ENCODE data around the gene TSKU.
"Not testable (repeated sequence)": the region's sequence is repeated elsewhere in the genome, so short reads cannot be mapped to it uniquely, and the experiment has no call there.

The TSKU gene, protein sequence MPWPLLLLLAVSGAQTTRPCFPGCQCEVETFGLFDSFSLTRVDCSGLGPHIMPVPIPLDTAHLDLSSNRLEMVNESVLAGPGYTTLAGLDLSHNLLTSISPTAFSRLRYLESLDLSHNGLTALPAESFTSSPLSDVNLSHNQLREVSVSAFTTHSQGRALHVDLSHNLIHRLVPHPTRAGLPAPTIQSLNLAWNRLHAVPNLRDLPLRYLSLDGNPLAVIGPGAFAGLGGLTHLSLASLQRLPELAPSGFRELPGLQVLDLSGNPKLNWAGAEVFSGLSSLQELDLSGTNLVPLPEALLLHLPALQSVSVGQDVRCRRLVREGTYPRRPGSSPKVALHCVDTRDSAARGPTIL

GRCh38 chr11:76783294-76783895, at the start of gene TSKU:
TSS of gene TSKU (plus strand) at chr11:76783356. CDS start at chr11:76795617, 12,261 bp downstream.
- H3K4me3 ChIP-seq (ENCODE audit: low read length): peak within 1 kb of the TSS; percentile 45; the same call in 1 of the 2 replicates
- TF ChIP-seq ZNF274 (IDR thresholded peaks at IDR 0.05; ENCODE audit: low read depth, low read length): no peak

DNA sequence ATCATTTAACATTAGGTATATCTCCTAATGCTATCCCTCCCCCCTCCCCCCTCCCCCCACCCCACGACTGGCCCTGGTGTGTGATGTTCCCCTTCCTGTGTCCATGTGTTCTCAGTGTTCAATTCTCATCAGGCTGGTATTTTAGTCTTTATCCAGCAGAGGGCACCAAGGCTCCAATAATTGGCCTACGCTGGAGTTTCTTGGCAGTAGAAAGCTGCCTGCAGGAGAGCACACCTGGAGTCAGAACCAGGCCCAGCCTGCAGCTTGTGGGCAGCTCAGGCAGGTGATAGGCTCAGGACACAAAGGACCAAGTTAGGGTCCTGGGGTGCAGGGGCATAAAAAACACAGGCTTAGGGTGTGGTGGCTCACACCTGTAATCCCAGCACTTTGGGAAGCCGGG, 49.2 kb upstream of the TSKU start:
- not testable (repeated sequence) for H3K4me3 ChIP-seq (ENCODE audit: low read length)

GRCh38 chr11:76734456-76735420, 48.4 kb upstream of the TSKU start:
- no peak for TF ChIP-seq ZNF274 (IDR thresholded peaks at IDR 0.05; ENCODE audit: low read depth, low read length)
- no peak overlapping the region for H3K4me3 ChIP-seq (ENCODE audit: low read length)

DNA sequence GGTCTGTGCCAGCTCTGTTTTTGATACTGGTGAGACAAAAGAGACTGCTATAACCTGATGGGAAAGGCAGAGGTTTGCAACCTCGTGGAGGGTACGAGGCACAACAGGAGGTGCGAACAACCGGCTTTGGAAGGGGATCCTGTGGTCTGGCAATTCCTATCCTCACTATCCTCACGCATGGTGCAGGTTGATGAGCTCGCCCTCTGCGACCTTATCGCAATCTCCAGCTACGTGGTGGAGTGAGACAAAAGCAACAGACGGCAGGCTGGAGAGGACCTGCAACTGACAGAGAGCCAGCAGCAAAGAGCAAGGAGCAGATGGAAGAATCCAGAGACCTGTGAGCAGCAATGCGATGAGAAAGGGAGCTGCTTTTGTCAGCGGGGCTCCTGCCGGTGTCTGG, 47.3 kb upstream of the TSKU start:
- no peak for TF ChIP-seq ZNF274 (IDR thresholded peaks at IDR 0.05; ENCODE audit: low read depth, low read length)
- H3K4me3 ChIP-seq (ENCODE audit: low read length): no peak overlapping the region

DNA sequence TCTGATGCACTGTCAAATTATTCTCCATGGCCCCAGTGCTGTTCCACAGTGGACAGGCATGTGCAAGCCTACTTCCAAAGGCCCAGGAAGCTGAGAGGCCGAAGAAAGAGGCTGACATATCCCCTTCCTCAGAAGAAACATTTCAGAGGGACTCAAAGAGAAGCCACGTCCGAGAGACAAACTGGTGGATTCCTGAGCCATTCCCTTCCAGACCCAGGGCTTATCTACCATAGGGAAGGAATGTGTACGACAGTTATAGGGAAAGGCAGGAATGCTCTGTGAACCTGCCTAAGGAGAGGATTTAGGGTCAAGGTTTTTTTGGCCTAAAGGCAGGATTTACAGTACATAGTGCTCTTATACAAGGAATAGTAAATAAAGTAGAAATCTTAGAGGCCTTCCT, 46.9 kb upstream of the TSKU start:
- no peak overlapping the region for H3K4me3 ChIP-seq (ENCODE audit: low read length)
- TF ChIP-seq ZNF274 (IDR thresholded peaks at IDR 0.05; ENCODE audit: low read depth, low read length): no peak

- no peak overlapping the region for H3K4me3 ChIP-seq (ENCODE audit: low read length)
- no peak for TF ChIP-seq ZNF274 (IDR thresholded peaks at IDR 0.05; ENCODE audit: low read depth, low read length)
Measured at GRCh38 chr11:76736773-76737495, 46.2 kb upstream of the TSKU start.

DNA sequence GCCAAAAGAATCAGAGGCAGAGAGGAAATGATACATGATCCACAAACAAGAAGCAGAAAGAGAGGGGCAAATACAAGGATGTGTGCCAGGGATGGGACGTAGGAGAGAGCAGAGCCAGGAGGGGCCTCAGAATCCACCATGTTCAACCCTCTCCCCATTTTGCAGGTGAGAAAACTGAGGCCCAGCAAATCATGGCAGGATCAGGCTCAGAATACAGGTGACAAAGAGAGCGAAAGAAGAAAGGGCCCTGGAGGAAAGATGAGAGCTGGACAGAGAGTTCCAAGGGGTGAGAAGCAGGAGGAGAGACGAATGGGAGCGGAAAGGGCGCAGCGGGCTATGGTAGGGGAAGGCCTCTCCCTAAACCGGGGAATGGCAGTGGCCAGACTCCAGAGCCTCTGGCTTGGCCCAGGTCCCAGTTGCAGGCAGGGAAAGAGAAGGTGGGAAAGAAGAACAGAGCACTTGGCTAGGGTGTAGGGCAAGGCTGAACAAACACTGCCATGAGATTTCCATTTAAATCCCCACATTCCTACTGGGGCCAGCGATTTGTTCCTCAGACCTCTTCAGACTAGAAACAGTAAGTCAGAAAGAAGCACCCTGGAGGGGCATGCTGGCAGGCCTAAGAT, 44.4 kb upstream of the TSKU start:
- TF ChIP-seq ZNF274 (IDR thresholded peaks at IDR 0.05; ENCODE audit: low read depth, low read length): no peak
- no peak overlapping the region for H3K4me3 ChIP-seq (ENCODE audit: low read length)

GRCh38 chr11:76739798-76740197, 43.4 kb upstream of the TSKU start:
- no peak for TF ChIP-seq ZNF274 (IDR thresholded peaks at IDR 0.05; ENCODE audit: low read depth, low read length)

DNA sequence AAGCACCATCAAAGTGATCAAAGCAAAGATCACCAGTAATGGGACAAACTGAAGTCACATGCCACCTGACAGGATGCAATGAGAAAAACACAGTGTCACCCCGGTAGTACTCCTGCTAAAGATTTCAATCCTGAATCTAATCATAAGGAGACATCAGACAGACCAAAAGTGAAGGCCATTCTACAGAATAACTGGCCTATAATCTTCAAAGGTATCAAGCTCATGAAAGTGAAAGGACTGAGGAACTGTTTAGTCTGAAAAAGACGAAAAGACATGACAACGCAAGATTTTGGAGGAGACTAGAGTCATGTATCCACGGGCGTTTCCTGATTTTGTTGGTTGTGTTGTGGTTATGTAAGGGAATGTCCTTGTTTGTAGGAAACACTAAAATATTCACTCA, 42.4 kb upstream of the TSKU start:
- TF ChIP-seq ZNF274 (IDR thresholded peaks at IDR 0.05; ENCODE audit: low read depth, low read length): no peak
- H3K4me3 ChIP-seq (ENCODE audit: low read length): no peak overlapping the region

More at GRCh38 chr11:76739798-76740197, 43.4 kb upstream of the TSKU start:
- no peak overlapping the region for H3K4me3 ChIP-seq (ENCODE audit: low read length)

GRCh38 chr11:76742902-76743301, 40.3 kb upstream of the TSKU start:
- no peak for TF ChIP-seq ZNF274 (IDR thresholded peaks at IDR 0.05; ENCODE audit: low read depth, low read length)
- no peak overlapping the region for H3K4me3 ChIP-seq (ENCODE audit: low read length)

DNA sequence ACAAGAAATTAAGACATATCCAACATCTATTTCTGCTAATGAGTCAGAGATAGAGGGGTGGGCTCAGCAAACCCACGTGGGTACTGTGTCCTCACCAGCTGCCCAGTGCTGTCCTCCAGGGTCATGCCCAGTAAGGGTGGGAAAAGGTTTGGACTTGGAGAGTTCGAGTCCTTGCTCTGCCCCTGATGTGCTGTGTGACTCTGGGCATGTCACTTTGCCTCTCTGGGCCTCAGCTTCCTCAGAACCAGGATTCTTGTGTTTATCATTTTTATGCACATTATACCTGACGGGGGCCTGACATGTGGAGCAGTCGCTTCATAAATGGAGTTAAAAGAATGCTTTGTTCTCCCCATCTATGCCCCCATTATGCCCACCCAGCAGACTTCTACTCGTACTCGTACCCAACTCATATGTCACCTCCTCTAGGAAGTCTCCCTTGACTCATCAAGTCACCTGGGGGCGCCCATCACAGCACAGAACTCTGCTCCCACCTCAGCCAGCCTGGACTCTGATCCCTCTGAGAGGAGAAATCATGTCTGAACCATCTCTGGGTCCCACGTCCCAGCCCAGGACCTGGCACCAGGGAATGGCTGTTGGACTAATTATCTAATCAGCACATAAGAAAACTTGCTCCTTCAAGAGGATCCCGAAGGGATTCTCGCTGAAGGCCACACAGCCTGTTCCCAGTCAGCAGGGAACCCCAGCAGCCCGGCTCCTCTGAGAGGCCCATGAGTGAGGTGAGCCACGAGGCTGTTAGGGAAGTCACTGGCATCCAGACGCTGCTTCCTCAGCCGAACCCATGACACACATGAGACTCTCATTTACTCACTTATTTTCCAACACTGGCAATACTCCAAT, 38.7 kb upstream of the TSKU start:
- no peak for TF ChIP-seq ZNF274 (IDR thresholded peaks at IDR 0.05; ENCODE audit: low read depth, low read length)
- H3K4me3 ChIP-seq (ENCODE audit: low read length): no peak overlapping the region

- no peak for TF ChIP-seq ZNF274 (IDR thresholded peaks at IDR 0.05; ENCODE audit: low read depth, low read length)
Measured at GRCh38 chr11:76745044-76745376, 38.1 kb upstream of the TSKU start.

More at GRCh38 chr11:76745044-76745376, 38.1 kb upstream of the TSKU start:
- H3K4me3 ChIP-seq (ENCODE audit: low read length): no peak overlapping the region

Data from GM08714 (cell line).